PC-3 (cell line): Measurements from ENCODE around the gene ILDR1.

Experiments
- CTCF ChIP-seq: fragments of 300-600 bp; sonication (generic); conservative IDR thresholded peaks from 2 replicates; pipeline ENCODE4 v1.5.1; 2017; ENCODE audit warnings: antibody characterized with exemption, low read depth, mild to moderate bottlenecking, low read length
- EZH2 ChIP-seq: fragments of 300-600 bp; sonication (generic); IDR thresholded peaks from one replicate; pipeline ENCODE4 v1.6.1; 2017; ENCODE audit warnings: antibody characterized with exemption, mild to moderate bottlenecking, low read length; ENCODE audit not compliant: unreplicated experiment
- EZH2phosphoT487 ChIP-seq: fragments of 300-600 bp; sonication (generic); IDR thresholded peaks from 2 replicates; pipeline ENCODE4 v1.6.1; 2018; ENCODE audit warnings: mild to moderate bottlenecking, antibody characterized with exemption, low read length, borderline replicate concordance

DNA sequence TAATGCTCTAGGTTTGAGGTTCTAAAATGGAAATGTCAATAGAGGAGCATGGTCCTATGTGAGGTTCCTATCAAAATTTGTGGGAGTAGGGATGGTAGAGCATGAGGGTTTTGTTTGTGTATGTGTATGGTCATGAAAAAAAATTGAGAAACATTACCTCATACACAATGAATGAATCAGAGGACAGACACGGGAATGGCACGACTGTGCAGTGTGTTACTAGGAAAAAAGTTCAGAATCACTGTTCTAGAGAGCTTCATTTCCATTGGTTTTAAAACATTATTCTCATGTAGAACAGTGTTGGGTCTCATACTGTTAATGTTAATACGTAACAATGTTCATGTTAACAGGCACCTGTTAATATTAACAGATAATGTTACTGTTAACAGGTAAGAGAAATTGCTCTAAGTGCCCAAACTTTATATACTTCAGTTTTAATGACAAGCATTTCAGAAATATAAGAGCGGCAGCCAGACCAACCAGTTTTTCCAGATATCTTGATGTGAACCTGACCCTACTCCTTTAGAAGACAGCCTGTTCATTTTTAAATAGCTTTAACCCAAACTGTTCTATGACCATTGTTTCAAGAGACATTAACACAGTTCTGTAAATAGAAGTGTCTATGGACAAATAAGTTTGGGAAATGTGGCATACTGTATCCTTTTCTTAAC lies 79.8 kb downstream of the ILDR1 start:
- TF ChIP-seq CTCF = no peak
- TF ChIP-seq EZH2phosphoT487 = no peak
- no peak for TF ChIP-seq EZH2
